Measurements from ENCODE around the gene PDE10A.
A peak's percentile ranks its signal among the peaks of the same experiment; 100 is the strongest.

PDE10A gene

GRCh38 chr6:165655191-165655590, 7.8 kb downstream of the PDE10A start:
- DNase-seq (ENCODE audit: low spot score): peak; percentile 73

GRCh38 chr6:165654144-165654543, 8.9 kb downstream of the PDE10A start:
- DNase-seq (ENCODE audit: low spot score): no peak

GRCh38 chr6:165653607-165654006, 9.4 kb downstream of the PDE10A start:
- DNase-seq (ENCODE audit: low spot score): no peak

GRCh38 chr6:165653196-165653595, 9.8 kb downstream of the PDE10A start:
- no peak for DNase-seq (ENCODE audit: low spot score)

- no peak for DNase-seq (ENCODE audit: low spot score)
Observed at GRCh38 chr6:165652766-165653165, 10.3 kb downstream of the PDE10A start.

- DNase-seq (ENCODE audit: low spot score): no peak
Observed at GRCh38 chr6:165649166-165650137, 13.6 kb downstream of the PDE10A start.

GRCh38 chr6:165647041-165647440, 16.0 kb downstream of the PDE10A start:
- DNase-seq (ENCODE audit: low spot score): no peak

GRCh38 chr6:165645919-165646318, 17.1 kb downstream of the PDE10A start:
- no peak for DNase-seq (ENCODE audit: low spot score)

- DNase-seq (ENCODE audit: low spot score): no peak
Observed at GRCh38 chr6:165644586-165645266, 18.3 kb downstream of the PDE10A start.

- DNase-seq (ENCODE audit: low spot score): no peak
Observed at GRCh38 chr6:165643015-165643414, 20.0 kb downstream of the PDE10A start.

GRCh38 chr6:165641672-165642156, 21.3 kb downstream of the PDE10A start:
- no peak for DNase-seq (ENCODE audit: low spot score)

GRCh38 chr6:165640806-165641205, 22.2 kb downstream of the PDE10A start:
- no peak for DNase-seq (ENCODE audit: low spot score)

- no peak for DNase-seq (ENCODE audit: low spot score)
Observed at GRCh38 chr6:165638530-165638929, 24.5 kb downstream of the PDE10A start.

GRCh38 chr6:165637586-165637985, 25.5 kb downstream of the PDE10A start:
- no peak for DNase-seq (ENCODE audit: low spot score)

- no peak for DNase-seq (ENCODE audit: low spot score)
Observed at GRCh38 chr6:165636402-165637048, 26.5 kb downstream of the PDE10A start.

- DNase-seq (ENCODE audit: low spot score): no peak
Observed at GRCh38 chr6:165635965-165636364, 27.1 kb downstream of the PDE10A start.

- no peak for DNase-seq (ENCODE audit: low spot score)
Observed at GRCh38 chr6:165634101-165634880, 28.8 kb downstream of the PDE10A start.

- DNase-seq (ENCODE audit: low spot score): no peak
Observed at GRCh38 chr6:165632194-165632593, 30.8 kb downstream of the PDE10A start.

GRCh38 chr6:165630544-165630953, 32.5 kb downstream of the PDE10A start:
- no peak for DNase-seq (ENCODE audit: low spot score)

- peak; percentile 74 for DNase-seq (ENCODE audit: low spot score)
Observed at GRCh38 chr6:165628955-165629354, 34.1 kb downstream of the PDE10A start.

GRCh38 chr6:165627366-165627765, 35.7 kb downstream of the PDE10A start:
- no peak for DNase-seq (ENCODE audit: low spot score)

- DNase-seq (ENCODE audit: low spot score): no peak
Observed at GRCh38 chr6:165626711-165627110, 36.3 kb downstream of the PDE10A start.

All from putamen (tissue), 1 donor.